ENCODE measurements around the gene SLC25A34.

Gene SLC25A34

DNA sequence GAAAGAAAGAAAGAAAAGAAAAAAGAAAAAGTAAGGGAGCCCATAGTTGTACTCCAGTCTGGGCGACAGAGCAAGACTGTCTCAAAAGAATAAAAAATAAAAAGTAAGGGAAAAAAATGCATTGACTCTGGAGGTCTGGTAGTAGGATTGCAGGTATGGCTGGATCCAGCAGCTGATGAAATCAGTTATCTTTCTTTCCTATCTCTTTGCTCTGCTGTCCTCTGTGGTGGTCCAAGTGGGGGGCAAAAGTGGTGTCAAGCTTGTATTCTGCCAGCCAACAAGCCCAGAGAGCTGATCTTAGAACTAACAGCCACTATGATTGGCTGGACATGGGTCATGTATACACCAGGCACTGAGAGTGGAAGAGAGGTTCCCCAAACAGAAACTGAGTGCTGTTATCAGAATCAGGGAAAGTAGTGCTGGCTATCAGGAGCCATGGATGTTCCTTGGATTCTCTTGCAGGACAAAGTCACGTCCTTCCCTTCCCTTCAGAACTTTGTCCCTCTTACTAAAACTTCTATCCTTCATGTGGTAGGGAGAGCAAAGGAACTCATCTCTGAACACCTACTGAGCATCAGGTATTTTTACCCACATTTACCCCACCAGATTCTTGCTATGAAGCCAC lies 19.1 kb downstream of the SLC25A34 start:
- no peak for DNase-seq

DNA sequence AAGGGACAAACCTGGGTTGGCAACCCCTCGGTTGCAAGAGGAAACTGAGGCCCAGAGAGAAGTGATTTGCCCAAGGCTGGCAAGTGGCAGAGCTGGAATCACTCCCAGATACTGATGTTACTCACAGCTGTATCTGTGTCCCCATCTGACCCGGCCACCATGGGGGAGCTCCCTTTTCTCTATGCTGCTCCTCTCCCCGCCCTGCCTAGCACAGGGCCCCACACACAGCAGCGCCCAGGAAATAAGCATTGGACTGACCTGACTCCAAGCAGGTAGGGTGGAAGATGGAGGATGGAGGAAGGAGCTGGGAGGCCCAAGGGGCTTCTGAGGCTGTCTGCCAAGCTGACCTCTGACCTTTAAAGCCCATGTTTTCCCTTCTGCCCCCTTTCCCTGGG lies 19.6 kb downstream of the SLC25A34 start:
- no peak for DNase-seq

DNA sequence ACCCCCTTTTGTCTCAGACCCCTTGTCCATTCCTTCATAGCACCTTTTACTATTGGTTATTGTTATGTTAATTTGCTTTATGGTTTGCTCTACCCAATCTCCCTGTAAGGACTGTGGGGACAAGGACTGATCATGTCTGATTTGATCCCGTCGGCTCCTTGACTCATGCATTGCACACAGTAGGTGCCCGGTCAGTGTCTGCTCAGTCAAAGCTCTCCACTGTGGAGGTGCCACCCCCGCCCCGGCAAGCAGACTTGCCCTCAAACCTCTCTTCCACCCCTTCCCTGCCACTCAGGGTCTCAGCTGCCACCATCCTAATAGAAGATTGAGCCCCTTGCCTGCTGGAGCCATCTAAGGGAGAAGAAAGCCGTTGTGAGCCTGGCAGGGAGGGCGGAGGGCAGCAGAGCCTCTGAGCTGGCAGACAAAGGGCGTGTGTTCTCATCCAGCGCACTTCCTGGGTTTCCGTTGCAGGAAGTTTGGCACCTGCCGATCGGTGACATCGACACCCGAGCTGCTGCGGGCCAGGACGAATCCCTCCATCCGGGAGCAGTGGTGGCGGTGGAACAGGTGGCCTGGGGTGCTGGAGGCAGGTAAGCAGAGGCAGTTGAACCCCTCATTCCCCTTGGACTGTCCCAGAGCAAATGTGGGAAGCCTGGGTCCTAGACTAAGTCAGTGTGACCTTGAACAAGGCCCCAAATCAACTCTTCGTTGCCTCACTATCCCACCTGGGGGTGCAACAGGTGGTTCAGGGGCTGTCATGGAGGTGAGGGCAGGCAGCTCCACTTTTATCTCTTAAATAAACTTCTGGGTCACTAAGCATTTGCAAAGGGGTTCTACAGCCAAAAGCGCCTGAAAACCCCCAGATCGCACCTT lies 20.3 kb downstream of the SLC25A34 start:
- no peak for DNase-seq

DNA sequence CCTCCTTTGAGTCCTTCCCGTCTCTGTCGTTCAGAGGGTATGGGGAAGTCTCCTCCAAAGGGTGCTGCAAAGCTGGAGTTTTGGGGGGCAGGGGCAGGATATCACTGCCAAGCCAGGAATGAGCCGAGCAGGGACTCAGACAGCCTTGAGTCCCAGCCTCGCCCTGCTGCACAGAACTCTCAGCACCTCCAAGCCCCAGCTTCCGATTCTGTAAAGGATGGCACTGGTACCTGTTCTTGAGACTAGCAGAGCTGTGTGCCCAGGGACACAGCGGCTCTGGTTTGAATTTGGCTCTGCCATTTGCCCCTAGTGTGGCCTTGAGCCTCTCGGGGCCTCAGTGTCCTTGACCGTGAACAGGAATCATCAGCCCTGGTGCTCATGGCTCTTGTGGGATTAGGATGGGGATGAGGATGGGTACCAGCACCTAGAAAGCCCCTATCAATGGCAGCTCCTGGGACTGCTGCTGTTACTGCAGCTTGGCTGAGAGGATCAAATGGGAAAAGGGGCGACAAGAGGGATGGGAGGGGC lies 21.0 kb downstream of the SLC25A34 start:
- no peak for DNase-seq

DNA sequence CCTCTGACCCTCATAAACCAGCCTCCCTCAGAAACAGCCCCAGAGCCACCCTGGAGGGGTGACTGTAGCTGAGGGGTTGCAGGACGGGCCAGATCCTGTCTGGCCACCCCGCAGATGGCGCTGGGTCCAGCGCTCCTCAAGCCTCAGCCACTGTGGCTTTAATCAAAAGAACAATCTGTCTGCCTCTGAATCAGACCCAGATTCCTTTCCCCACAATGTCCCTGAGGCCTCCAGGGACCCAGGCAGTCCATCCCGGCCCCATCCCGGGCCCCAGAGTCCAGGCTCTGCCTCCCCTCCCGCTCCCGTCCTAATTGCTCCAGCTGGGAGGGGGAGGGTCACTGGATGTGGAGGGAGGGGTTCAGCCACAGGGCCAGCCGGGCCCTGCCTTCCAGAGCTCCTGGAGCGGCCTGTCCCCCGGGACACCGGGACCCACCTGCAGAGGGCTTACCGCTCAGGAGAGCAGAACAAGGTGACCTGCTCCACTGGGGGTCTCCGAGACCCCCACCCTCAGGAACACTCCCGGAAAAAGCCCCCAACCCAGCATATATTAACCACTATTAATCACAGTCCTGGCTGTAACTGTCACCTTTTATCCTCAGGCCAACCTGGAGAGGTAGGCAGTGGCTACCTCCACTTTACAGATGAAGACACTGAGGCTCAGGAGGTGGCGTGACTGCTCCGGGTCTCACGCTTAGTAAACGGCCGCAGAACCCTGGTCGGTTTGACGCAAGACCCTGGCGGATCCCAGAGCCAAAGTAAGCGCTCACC lies 21.7 kb downstream of the SLC25A34 start:
- DNase-seq = no peak

DNA sequence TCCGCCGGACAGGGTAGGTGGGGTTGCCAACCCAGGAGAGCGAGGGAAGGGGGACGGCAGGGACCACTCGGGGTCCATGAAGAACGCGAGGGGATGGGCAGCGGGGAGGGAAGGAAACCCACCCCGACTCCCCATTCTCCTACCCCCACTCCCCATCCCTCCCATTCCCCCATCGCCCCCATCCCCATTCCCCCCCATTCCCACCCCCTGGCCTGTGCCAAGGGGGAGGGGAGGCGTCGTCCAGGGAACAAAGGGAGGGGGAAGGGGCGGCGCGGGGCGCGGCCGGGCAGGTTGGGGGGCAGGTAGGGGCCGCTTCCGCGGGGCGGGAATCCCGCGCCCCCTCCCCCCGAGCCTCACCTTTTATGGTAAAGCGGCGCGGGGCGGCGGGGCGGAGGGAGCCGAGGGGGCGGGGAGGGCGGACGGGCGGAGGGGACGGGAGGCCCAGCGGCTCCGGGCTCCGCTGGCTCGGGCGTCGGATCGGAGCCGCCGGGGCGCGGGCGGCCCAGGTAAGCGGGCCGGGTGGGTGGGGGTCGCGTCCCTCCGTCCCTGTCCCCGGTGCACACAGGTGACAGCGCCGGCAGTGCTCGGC lies 22.4 kb downstream of the SLC25A34 start, which contains the start of gene FBLIM1:
Gene FBLIM1, plus strand, starts transcription at position 453 of the 589 bp plus-strand sequence. CDS start 6,189 bp downstream, outside the sequence.
- DNase-seq = no peak

DNA sequence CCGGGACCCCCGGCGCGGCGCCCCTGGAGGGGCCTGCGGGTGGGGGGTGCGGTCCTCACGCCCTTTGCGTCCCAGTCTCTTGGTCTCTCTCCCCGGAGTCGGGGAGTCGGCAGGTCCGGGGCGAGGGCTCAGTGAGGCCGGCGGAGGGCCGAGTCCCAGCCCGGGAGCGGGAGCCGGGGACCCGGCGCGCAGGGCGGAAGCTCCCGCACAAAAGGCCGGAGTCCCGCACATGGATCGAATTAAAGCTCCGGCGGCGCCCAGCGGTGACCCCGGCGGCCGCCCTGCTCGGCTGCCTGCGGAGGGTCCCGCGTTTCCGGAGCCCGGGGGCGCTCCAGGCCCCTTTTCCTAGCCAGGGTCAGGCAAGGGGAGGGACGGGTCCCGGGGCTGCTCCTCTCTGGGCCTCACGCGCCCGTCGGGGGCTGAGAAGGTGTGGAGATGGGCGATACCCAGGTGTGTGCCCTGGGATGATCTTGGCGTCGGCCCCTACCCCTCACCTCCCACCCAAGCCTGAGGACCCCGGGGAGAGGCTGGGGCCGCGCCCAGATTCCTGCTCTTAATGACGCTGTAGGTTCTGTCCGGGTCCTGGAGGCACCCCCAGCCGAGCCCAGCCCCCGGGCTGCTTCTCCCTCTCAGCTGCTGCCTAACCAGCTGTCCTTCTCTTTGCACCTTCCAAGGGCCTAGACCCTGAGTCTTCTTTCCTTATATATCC lies 23.0 kb downstream of the SLC25A34 start:
- DNase-seq = no peak

DNA sequence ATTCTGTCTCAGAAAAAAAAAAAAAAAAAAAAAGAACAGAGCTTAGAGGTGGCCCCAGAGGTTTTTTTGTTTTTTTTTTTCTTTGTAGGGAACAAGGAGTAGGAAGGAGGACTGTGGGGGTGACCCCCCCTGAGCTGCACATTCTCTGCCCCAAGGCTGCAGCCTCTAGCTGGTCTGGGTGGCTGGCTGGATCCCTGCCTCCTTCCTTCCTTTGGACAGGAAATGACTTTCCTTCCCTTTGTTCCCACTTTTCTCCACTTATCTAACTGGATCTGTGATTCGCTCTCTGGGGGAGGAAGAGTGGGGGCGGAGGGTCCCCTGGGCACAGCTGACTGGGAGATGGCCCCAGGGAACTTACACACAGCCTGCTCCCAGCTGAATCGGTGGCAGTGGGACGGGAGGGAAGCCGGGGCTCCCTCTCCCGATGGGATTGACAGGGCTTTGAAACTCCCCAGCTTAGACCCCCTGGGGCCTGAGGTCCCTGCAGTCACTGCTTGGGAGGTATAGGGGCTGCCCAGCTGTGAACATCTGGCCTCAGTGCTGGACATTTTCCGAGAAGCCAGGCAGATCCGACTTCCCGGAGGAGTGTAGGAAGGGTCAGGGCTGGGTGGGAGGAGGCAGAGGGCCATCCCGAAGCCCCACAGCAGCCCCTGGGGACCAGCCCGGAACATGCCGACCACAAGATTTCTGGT lies 24.6 kb downstream of the SLC25A34 start:
- DNase-seq = no peak

DNA sequence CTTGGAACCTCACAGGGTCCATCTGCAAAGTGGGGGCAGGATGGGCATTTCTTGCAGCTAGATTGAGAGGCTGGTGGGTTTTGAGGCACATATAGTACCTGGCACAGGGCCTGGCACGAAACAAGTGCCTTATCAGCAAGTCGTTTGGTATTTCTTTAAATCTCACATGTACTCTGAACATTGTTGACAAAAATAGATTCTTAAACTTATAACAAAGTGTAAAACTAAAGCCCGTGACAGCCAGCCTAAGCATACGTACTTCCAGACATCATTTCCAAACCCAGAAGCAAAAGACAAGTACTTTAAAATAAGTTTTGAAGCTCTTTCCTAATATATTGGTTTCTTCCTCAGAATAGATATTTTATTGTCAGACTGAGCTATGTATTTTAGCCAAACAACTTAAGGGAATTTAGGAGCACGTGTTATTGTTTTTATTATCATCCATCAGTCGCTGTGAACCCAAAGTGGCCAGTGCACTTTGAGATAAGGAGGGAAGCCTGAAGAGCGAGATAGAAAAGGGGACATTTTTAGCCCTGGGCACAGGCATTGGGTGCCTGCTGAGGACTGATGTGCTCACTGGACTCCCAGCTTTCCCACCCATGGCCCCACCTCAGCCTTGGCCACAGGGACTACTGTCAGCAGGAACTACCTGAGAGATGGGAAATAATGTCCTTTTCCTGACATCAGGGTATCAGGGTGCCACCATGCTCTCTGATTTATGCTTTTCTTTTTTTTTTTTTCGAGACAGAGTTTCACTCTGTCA lies 25.5 kb downstream of the SLC25A34 start:
- no peak for DNase-seq

DNA sequence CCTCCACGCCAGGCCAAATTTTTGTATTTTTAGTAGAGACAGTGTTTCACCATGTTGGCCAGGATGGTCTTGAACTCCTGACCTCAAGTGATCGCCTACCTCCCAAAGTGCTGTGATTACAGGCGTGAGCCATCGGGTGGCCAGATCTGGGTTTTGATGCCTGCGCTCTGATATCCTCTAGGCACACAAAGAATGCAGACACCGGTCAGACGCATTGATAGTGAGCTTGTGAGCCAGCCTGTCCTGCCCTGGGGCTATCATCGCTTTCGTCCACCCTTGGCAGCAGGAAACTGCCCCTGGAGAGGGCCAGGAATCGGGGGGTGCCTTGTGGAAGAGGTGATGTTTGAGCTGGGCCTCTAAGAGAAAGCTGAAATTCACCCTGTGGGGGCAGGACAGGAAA lies 26.5 kb downstream of the SLC25A34 start:
- no peak for DNase-seq

DNA sequence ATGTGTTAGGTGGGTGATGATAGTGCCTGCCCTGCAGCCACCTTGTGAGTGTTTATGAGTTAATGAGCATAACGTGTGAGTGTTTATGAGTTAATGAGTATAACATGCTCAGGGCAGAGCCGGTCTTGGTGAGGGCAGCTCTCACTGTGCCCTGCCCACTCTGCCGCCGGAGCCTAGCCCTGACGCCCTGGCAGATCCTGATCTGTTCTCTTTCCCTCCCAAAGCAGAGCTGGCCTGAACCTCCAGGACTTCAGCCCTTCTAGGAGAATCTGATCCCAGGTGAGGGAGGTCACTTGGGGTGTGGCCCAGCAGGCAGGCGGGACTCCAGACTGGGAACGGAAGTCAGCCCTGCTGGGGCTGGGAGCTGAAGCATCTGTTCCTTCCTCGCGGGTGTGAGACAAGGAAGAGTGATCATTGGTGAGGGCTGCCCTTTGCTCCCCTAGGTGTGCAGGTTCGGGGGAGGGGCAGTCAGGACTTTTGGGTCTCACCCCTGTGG lies 28.3 kb downstream of the SLC25A34 start:
- no peak for DNase-seq

DNA sequence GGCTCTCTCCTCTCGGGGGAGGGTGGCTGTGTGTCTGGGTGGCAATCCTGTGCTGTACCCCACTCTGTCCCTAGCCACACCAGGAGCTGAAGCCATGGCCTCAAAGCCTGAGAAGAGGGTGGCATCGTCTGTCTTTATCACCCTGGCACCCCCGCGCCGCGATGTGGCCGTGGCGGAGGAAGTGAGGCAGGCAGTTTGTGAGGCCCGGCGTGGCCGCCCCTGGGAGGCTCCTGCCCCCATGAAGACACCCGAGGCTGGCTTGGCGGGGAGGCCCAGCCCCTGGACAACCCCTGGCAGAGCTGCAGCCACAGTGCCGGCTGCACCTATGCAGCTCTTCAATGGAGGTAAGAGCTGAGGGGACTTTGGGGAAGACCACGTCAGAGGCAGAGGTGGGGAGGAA lies 28.8 kb downstream of the SLC25A34 start:
- no peak for DNase-seq

DNA sequence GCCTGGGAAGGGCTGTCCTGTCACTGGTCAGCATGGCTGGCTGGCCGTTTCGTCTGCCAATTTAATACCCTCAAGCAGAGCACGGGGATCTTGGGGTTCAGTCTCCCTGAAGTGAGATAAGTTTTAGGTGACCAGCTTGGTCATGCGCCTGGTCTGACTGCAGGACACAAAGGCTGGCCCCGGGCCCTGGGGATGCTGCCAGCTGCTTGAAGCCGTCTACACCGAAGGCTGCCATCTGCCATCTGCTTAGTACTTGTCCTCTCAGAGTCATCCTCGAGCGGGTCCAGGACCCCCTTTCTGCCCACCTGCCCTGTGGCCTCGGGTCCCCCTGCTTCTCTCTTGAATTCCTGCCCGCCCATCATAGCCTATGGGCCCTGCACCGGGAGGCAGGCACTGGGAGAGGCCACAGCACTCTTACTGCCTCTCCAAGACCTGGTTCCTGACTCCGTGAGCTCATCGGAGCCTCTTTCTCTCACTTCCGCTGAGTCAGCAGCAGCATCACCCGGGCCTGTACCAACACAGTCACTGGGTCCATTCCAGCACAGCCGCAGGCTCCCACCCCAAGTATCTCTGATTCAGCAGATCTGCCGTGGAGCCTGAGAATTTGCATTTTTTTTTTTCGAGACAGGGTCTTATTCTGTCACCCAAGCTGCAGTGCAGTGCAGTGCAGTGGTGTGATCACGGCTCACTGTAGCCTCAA lies 29.6 kb downstream of the SLC25A34 start:
- no peak for DNase-seq

DNA sequence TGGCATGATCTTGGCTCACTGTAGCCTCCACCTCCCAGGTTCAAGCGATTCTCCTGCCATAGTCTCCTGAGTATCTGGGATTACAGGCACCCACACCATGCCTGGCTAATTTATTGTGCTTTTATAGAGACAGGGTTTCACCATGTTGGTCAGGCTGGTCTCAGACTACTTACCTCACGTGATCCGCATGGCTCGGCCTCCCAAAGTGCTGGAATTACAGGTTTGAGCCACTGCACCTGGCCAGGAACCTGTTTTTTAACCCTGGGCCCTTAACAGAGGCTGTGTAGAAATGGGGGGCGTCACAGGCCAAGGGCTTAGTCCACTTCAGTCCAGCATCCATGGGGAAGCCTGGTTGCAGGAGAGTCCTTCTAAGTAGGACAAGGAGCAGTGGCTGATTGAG lies 31.9 kb downstream of the SLC25A34 start:
- no peak for DNase-seq

DNA sequence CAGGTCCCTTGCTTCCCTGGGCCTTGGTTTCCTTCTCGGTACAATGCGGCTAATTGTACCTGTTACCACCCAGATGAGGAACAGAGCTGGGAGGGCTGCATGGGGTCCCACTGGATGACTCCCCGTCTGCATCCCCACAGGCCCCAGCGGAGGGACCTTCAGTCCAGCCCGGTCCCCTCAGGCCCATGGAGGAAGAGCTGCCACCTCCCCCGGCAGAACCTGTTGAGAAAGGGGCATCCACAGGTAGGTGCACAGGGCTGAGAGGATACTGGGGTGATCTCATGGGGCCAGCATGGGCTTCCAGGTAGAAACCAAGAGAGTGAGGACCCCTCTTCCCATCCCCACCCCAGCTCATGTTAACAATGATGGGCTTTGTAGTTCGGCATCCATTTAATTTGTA lies 32.3 kb downstream of the SLC25A34 start:
- DNase-seq = no peak

DNA sequence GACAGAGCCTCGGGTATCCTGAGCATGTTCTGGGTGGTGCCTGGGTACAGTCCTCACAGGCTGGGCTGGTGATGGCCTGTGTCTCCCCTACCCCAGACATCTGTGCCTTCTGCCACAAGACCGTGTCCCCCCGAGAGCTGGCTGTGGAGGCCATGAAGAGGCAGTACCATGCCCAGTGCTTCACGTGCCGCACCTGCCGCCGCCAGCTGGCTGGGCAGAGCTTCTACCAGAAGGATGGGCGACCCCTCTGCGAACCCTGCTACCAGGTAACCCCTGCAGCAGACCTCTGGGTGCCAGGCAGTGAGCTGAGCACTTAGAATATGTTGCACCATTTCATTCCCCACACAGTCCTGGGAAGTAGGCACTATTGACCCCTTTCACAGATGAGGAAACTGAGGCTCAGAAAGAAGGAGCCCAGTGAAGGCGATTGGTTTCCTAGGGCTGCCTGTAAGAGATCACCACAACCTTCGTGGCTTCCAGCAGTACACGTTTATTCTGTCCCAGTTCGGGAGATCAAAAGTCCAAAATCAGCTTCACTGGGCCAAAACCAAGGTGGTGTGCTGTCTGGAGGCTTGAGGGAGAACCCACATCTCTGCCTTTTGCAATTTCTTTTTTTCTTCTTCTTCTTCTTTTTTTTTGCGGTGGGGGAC lies 34.4 kb downstream of the SLC25A34 start:
- DNase-seq = no peak

DNA sequence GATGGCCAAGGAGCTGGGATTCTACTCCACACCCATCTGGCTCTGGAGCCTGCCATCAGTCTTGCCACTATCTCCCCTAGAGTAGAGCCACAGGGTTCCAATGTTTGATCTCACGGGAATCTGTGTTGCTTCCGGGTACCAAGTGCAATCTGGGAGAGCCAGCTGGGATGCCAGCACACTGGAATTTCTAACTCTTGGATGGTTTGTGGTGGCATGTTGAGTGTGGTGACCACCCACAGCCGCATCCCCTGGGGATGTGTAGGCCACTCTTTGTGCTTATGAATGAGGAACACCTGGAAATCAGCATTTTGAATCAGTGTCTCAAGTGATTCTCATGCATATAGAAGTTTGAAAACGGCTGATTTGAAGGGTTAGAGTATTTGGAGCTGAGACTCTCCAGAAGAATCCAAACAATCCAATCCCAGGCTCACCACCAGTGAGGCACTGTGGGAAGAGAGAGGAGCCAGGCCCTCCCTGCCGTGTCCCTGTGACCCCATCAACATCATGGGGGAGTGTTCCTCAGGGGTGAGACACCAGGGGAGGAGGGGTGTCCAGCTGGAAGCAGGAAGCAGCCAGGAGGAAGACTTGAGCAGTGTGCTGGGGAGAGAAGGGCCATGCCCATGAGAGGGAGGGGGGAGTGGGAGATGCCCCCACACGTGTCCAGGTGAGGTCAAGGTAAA lies 35.9 kb downstream of the SLC25A34 start:
- no peak for DNase-seq

DNA sequence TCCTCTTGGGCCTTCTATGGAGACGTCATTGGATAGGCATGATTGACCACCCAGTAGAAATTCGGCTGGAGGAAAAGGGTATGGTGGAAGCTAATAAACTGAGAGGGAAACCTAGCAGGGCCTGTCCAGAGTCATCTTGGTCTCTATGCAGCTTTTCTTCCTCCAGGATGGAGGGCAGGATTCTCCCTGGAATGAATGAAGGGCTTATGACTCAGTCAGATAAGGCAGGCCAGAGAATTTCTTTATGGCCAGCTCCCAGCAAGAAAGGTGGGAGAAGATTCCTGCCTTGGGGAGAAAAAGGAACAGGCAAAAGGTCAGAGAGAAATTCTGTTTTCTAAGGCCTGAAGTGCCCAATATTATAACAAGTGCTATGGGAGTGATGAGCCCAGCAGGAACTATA lies 39.6 kb downstream of the SLC25A34 start:
- no peak for DNase-seq
